T47D (cell line): ENCODE data around the gene GRB7.

Source experiments
- DNase-seq, 2 experiments: peaks; one replicate each; pipeline versions ENCODE4 v3.0.0 to v3.0.0-alpha.2; 2011 to 2012; ENCODE audit warnings: low read depth in 1 of 2, low spot score in 1 of 2
- JUND ChIP-seq: IDR thresholded peaks from 2 replicates; pipeline ENCODE4 v1.6.1; 2012; ENCODE audit warnings: low read depth
- in situ Hi-C: cut with HindIII; loops from 2 replicates; pipeline ENCODE4 v1.10.0; 2016; ENCODE audit warnings: low sequenced_read_pairs, low pct_unique_long_range_greater_than_20kb

The GRB7 gene

DNA sequence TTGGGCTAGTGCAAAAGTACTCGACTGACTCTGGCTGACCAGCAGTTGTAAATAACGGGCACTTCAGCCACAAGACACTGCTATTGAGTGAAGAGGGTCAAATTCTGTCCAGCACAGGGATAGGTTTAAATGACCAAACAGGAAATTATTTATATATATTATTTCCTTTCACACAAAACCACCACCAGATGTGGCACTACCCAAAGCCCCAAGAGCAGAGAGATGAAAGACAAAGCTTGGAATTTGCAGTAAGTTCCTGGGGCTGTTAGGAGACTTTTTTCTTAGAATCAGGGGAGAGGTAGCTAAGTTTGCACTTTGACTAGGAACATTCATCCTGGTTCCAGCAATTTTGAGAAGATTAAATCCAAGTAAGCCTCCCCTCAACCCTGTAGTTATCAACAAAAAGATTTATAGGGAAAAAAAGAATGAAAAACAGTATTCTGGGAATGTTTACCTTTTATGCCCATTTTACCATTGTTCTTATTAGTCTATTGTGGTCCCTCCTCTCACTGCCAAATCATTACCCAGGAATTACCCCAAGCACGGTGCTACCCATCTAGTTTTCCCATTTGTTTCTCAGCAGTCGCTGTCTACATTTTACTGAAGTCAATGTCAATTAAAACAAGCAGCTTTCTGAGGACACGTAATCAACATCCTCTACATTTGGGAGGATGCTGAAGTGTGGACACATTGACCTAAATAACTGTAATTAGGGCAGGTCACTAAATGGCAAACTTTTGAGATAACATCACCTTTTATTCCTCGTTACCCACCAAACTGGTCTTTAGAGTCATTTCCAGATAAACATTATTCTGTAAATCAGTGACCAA is 43.5 kb downstream of the GRB7 start:
- no peak for DNase-seq
- TF ChIP-seq JUND, result no peak
- in situ Hi-C loops, result no loop called here

DNA sequence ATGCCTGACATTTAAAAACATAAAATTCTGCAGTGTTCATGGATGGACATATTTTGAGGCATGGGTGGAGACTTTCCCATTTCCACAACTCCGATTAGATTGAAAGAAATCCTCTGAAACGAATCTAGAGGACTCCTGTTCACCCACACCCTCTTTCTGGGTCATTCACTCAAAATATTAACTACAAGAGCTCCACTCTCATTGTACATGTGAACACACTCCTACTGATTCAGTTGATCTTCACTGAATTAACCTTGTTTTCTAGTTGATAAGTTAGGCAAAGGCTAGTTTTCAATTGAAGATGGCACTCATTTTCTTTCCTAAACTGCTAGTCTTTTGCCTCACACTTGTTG is 44.1 kb downstream of the GRB7 start:
- DNase-seq, result no peak
- TF ChIP-seq JUND, result no peak
- in situ Hi-C loops, result no loop called here

DNA sequence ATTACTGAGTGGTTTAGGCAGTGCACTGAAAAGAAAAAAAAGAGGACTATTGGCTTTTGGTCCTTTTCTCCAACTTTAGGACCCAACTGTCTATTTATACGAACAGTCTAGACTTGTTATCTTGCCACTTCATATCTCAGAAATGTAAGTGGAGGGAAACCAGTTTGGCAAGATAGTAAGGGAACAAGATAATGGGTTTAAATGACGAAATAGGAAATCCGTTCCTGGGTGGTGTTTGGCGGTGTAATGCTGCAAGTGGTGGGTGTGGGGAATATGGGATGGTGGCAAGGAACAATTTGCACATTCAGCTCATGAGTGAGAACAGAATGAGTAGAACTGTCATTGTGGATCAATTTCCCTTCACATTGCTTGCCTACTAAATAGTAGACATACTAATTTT is 44.7 kb downstream of the GRB7 start:
- no peak for TF ChIP-seq JUND
- no peak for DNase-seq
- in situ Hi-C loops, result no loop called here

DNA sequence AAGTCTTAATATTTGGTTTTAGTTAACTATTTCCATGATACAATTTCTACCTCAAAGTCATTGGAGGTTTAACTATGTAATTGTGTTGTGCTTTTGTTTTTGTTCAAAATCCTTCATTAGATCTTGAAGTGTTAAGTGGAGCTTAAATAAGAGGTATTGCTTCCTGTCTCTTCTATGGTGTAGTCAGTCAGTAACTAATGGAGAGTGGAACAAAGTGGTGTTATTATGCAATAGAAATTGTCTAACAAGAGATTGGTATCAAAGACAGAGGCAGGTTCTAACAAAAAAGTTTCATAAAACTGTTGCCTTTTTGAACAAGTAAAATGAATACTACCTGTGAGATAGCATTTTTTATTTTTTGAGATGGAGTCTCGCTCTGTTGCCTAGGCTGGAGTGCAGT is 45.2 kb downstream of the GRB7 start:
- DNase-seq, result no peak
- TF ChIP-seq JUND, result no peak
- in situ Hi-C loops, result no loop called here

DNA sequence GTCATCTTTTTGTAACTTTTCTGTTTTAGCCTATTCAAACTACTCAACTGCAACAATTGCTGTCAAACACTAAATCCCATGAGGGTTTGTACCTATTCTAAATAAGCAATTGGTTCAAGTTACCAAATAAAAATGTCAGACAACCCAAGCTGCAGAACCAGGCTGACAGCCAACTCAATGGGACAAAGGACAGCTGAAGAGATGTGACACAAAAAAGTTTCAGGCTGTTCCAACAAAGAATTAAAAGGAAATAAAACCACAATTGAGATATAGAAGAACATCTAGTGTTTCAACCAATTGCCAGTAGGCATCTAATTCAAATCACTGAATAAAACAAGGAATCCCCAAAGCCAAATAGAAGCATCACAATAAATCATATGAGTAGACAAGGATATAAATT is 49.3 kb downstream of the GRB7 start:
- TF ChIP-seq JUND, result no peak
- in situ Hi-C loops, result no loop called here
- no peak for DNase-seq

DNA sequence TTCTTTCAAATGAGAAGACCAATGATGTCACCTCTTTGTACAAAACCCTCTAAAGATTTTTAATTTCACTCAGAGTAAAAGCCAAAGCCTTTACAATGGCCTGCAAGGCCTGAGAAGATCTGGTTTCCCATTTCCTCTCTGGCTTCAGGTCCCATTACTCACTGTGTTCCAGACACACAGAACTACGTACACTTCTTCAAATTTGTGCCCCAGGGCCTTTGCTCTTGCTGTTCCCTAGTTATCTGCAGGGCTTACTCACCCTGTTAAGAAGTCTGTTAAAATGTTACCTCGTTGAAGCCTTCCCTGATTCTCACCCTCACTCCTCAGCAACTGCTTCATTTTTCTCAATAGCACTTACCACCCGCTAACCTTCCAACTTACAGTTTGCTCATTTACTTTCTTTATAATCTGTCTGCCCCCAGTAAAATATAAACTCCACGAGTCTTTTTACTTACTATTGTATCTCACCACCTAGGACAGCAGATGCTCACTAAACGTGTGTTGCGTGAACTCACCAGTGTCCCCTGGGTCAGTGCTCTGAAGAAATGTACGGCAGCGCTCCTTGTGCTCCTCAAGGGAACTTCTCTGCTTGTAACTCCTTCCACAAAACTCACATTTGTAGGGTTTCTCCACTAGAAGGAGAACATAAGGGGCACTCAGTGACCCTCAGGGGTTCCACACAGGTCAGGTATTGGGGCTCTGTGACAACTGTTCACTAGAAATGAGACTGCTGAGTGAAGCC is 50.2 kb downstream of the GRB7 start:
- in situ Hi-C loops, result no loop called here
- no peak for TF ChIP-seq JUND
- no peak for DNase-seq

DNA sequence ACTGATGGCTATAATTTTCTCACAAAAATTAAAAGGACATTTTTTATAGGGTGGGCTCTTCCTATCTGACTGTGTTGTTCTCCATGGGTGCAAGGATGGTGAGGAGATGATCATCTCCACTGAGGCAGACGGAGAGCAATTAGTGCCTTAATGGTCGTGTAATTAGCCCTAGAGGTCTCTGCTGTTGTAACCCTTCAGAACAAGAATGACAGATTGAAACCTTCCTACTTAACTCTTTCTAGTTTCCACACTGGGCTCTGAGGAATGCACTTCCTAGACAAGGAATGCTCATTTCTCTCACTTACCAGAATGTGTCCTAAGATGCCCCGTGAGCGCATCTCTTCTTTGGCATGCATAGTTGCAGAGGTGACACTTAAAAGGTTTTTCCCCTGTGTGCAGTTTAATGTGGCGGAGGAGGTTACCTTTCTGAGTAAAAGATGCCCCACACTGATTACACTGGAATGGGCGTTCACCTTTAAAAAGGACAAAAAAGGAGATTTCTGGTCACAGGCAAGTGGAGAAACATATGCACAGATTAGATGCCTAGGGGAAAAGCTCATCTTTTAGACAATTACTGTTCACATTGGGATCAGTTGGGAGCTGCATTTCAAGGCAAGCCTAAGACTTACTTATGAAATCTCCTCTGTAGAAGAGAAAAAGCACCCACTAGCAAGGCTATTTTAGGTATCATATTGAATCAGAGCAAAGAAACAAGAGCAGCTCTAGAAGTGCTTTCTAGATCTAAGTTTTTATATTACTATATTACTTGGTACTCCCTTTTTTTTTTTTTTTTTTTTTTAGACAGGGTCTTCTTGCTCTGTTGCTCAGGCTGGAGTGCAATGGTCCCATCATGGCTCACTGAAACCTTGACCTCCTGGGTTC is 53.6 kb downstream of the GRB7 start:
- no peak for TF ChIP-seq JUND
- DNase-seq, result no peak
- in situ Hi-C loops, result no loop called here

DNA sequence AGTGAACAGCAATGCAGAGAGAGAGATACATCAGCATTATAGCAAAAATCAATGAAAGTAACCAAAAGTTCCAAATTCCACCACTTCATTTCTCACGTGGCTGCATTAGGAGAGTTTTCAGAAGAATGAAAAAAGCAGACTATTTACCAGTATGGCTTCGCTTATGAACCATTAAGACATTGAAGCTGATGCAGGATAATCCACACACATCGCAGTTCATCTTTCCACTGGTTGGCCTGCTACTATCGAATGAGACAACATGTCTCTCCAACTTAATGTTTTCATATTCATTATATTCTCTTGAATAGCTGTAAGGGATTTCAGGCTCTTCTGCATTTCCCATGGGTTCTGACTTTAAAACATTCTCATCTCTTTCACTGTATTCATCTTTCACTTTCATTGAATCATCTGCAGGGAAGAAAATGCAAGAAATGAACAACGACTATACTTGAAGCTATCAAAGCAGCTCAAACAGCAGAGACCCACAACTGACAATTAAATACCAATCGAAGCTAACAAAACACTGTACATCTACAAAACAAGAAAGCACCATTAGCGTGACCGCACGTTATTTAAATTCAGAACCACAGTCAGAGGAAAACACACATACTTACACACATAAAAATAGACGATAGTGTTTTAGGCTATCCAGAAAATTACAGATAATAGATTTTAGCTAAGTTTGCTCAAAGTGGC is 54.9 kb downstream of the GRB7 start:
- in situ Hi-C loops, result no loop called here
- no peak for DNase-seq
- TF ChIP-seq JUND, result no peak

DNA sequence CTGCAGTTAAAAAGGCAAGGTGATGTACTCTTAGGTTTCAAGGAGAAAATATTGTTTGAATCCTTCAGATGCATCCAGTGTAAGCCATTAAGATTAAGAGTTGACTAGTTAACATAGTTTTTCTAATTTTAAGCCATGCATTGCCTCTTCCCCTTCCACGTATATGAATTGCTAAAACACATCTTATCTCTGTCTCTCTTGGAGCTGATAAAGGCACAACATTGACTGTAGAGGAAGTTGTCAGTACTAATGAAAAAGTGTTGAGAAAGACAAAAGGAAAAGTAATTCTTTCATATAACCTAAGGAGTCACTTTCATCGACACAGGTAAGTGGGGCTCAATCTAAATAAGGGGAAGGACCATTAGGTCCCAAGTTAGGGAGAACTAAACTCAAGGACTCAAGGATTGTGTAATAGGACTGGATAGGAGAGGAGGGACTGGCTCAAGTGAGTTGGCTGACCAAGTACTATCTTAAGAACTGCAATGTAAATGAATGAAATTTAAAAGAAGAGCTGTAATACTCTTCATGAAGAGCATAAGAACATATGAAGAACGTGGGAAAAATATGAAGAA is 55.6 kb downstream of the GRB7 start:
- in situ Hi-C loops, result no loop called here
- no peak for TF ChIP-seq JUND
- DNase-seq, result no peak

DNA sequence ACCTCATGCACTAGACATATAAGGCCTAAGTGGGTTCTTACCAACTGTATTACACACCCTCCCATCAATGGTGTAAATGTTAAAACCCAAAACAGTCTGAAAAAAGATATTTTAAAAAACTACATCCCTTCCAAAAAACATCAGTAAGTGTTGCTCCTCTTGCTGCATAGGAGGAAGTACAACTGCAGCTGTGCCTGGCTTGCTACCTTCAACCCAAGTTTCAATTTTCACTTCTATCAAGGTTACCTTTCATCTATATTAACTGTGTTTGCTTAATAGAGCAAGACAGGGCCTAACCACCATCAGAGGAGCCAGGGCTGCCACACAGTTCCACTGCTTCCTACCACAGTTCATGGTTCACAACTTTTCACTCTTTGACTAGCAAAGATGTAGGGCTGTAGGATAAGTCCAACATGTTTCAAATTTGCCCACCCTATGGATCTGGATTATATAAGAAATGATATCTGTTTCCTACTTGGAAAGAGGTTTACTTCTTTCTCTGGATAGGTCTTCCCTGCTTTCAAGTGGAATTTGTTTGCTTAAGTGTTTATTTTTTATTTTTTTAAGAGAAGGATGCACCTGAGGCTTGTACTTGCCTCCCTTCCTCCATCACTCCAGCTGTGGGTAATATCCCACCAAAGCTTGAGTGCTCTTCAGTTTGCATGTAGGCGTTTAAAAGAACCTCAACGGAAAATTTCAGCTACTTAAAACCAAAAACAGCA is 56.7 kb downstream of the GRB7 start:
- TF ChIP-seq JUND, result no peak
- in situ Hi-C loops, result no loop called here
- no peak for DNase-seq
